IPS-11a (cell line): Measurements from ENCODE around the gene RGPD6.
"Not testable (repeated sequence)": the region's sequence is repeated elsewhere in the genome, so short reads cannot be mapped to it uniquely, and the experiment has no call there.

Experiments used
- H3K4me3 ChIP-seq: one replicate; pipeline ENCODE4 v1.5.1; 2013; ENCODE audit warnings: low read depth, low read length, control low read depth

The RGPD6 gene

GRCh38 chr2:110576763-110577416 lies at the start of gene RGPD6:
RGPD6 (minus strand) TSS chr2:110577222; CDS start chr2:110577024, 198 bp downstream.
- not testable (repeated sequence) for H3K4me3 ChIP-seq

DNA sequence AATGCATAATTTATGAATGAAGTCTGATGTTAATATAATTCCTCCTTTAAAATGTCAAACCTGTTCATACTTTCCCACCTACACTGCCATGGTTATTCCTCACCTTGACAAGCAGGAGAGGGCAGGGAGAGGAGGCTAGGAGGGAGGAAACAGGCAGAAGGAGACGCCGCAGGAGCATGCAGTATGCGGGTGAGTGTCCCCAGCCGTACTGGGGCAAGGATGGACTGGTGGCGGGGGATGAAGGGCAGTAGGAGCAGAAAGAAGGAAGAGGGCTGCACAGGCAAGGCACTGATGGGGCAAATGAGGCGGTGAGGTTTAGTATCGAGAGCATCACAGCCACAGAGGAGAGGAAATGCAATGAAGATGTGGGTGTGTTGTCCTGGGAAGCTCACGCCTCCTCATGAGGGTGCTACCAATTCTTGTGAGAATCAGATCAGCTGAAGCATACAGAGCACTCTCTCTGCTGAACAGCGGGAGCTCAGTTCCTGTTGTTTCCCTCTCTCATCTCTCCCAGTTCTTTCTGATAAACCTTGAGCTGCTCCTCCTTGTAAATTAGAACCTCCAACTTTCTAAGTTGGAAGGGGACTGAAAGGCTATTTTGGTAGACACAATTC lies 42.4 kb upstream of the RGPD6 start:
- not testable (repeated sequence) for H3K4me3 ChIP-seq

DNA sequence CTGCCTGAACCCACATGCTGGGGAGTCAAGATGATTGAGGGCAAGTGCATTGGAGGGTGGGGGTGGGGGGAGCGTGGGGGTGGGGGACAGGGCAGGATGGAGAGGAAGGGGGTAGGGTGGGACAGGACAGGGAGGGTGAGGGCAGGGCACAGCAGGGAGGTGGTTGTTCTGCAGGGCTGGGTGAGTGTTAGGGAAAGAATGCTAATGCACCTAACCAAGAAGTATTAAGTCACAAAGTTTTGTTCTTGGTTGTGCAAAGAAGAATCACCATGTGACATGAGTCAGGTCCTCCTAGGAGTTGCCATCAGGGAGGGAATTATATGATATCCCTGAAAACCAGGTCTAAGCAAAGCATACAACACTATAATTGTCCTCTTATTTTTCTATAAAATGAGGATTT lies 36.9 kb upstream of the RGPD6 start:
- H3K4me3 ChIP-seq, result not testable (repeated sequence)

DNA sequence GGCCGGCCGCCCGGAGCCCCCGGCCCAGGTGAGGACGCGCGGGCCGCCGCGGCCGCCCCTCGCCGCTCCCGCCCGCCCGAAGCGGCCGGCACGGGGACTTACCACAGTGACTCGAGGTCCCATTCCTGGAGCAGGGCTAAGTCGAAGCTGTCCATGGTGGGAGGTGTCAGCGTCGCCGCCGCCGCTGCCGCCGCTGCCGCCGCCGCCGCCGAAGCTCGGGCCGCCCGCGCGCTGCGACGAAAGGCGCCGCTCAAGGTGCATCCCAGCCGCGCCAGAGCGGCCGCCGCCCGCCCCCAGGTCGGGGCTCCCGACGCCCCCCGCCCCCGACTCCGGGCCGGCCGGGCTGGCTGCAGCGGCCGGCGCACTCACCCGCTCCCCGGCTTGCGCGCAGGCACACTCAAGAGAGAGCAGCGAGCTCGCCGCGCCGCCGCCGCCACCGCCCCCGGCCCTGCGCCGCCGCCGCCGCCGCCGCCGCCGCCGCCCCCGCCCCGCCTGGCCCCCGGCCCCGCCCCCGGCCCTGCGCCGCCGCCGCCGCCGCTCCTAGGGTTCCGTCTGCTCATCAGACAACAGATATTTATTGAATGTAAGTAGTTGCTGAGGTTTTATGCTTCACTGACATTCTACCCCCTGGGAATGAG lies 33.7 kb upstream of the RGPD6 start:
- H3K4me3 ChIP-seq, result not testable (repeated sequence)

- not testable (repeated sequence) for H3K4me3 ChIP-seq
Measured at GRCh38 chr2:110609843-110610612, 33.0 kb upstream of the RGPD6 start.

GRCh38 chr2:110608788-110609502 lies 31.9 kb upstream of the RGPD6 start:
- not testable (repeated sequence) for H3K4me3 ChIP-seq

- not testable (repeated sequence) for H3K4me3 ChIP-seq
Measured at GRCh38 chr2:110605057-110605456, 28.0 kb upstream of the RGPD6 start.

DNA sequence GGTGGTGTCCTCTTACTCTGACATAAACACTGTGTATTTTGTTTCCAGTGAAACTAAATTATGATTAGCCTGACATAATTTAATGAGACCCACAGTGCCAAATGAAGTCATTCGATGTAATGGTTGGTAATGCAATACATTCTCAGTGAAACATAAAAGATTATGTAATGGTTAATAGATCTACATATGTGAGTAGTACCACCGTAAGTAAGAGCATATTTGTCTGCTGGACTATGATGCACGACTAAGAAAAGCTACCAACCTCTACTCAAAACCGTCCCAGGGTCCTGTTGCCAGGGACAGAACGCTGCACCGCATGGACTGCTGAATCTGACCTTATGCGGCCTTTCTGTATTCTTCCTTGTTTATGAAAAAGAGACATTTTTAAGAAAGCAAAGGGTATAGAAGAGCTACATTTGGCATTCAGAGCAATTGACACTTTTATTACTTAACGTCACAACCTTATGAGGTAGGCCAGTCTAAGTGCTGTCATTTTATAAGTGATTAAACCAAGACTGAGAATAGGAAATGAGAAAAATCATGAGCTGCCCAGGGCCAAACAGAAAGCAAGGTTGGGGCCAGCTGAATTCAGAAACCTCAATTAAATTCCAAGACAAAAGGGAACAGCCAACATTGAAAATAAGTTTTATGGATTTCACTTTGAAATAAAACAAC lies 27.0 kb upstream of the RGPD6 start:
- H3K4me3 ChIP-seq, result not testable (repeated sequence)

DNA sequence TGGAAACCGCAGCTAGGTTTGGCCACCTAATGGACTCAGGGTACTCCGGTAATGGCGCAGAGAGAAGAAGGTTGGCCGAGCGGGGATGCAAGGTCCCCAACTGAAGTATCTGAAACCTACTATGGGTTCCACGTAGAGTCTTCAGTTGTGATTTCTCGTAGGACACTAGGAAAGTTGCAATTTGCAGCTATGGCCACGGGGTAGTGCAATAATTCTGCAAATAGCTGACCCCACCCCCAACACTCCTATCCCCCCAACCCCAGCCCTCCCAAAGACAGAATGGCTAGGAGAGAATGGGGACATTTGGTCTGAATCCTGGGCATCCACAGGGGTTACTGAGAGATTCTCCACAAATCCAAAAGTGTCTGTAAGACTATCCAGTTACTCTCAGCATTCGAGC lies 25.1 kb upstream of the RGPD6 start:
- not testable (repeated sequence) for H3K4me3 ChIP-seq

GRCh38 chr2:110591973-110592372 lies 15.0 kb upstream of the RGPD6 start:
- not testable (repeated sequence) for H3K4me3 ChIP-seq

GRCh38 chr2:110589677-110590330 lies 12.8 kb upstream of the RGPD6 start:
- not testable (repeated sequence) for H3K4me3 ChIP-seq

GRCh38 chr2:110588520-110588919 lies 11.5 kb upstream of the RGPD6 start:
- not testable (repeated sequence) for H3K4me3 ChIP-seq

- not testable (repeated sequence) for H3K4me3 ChIP-seq
Measured at GRCh38 chr2:110579216-110579965, 2.4 kb upstream of the RGPD6 start.

DNA sequence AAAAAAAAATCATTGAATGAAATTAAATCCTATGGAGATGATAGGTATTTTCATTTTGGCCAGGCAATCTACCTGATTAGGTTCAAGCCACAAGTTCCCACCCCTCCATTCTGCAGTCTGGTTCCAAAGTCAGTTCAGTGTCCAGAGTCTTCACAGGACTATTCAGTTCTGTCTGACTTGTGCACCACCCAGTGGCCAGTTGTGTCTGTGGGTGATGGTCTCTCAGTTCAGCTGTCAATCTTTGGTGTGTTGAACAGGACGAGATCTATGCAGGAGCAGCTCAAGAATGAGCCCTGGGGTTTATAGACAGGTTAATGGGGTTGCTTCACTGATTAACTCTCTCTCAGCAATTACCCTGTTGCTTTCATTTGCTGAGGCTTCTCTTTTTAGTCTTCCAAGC lies 1.4 kb upstream of the RGPD6 start:
- H3K4me3 ChIP-seq, result not testable (repeated sequence)

- H3K4me3 ChIP-seq, result not testable (repeated sequence)
Measured at GRCh38 chr2:110499755-110500377, 77.2 kb downstream of the RGPD6 start.

GRCh38 chr2:110496027-110496426 lies 81.0 kb downstream of the RGPD6 start:
- not testable (repeated sequence) for H3K4me3 ChIP-seq

- H3K4me3 ChIP-seq, result not testable (repeated sequence)
Measured at GRCh38 chr2:110494488-110494887, 82.5 kb downstream of the RGPD6 start.

- H3K4me3 ChIP-seq, result not testable (repeated sequence)
Measured at GRCh38 chr2:110488991-110489390, 88.0 kb downstream of the RGPD6 start.

- not testable (repeated sequence) for H3K4me3 ChIP-seq
Measured at GRCh38 chr2:110482697-110483096, 94.3 kb downstream of the RGPD6 start.
